GM21381 (cell line): ENCODE results near the gene MBTPS1.

Experiments
- ATAC-seq: cut with Tn5 transposase; IDR thresholded peaks from one replicate; pipeline ENCODE4 v1.9.1; 2021; ENCODE audit warnings: mild to moderate bottlenecking, moderate library complexity; ENCODE audit not compliant: unreplicated experiment

Gene MBTPS1

GRCh38 chr16:84055801-84056634, 60.7 kb downstream of the MBTPS1 start:
- ATAC-seq = no peak

GRCh38 chr16:84055366-84055765, 61.4 kb downstream of the MBTPS1 start:
- no peak for ATAC-seq

GRCh38 chr16:84054916-84055315, 61.8 kb downstream of the MBTPS1 start:
- ATAC-seq = no peak

GRCh38 chr16:84054271-84054670, 62.5 kb downstream of the MBTPS1 start:
- ATAC-seq = no peak

- ATAC-seq = no peak
Observed at GRCh38 chr16:84053237-84053636, 63.5 kb downstream of the MBTPS1 start.

GRCh38 chr16:84052071-84052622, 64.6 kb downstream of the MBTPS1 start:
- no peak for ATAC-seq

- ATAC-seq = no peak
Observed at GRCh38 chr16:84050316-84050715, 66.4 kb downstream of the MBTPS1 start.

- ATAC-seq = no peak
Observed at GRCh38 chr16:84049403-84050060, 67.2 kb downstream of the MBTPS1 start.

GRCh38 chr16:84048871-84049270, 67.9 kb downstream of the MBTPS1 start:
- no peak for ATAC-seq

- no peak for ATAC-seq
Observed at GRCh38 chr16:84048270-84048669, 68.5 kb downstream of the MBTPS1 start.

- ATAC-seq = no peak
Observed at GRCh38 chr16:84047626-84048025, 69.1 kb downstream of the MBTPS1 start.

- ATAC-seq = no peak
Observed at GRCh38 chr16:84047206-84047605, 69.5 kb downstream of the MBTPS1 start.

- ATAC-seq = no peak
Observed at GRCh38 chr16:84045818-84046470, 70.8 kb downstream of the MBTPS1 start.

GRCh38 chr16:84045001-84045817, 71.5 kb downstream of the MBTPS1 start:
- ATAC-seq = no peak

- ATAC-seq = no peak
Observed at GRCh38 chr16:84044118-84044488, 72.6 kb downstream of the MBTPS1 start.

- no peak for ATAC-seq
Observed at GRCh38 chr16:84043486-84044117, 73.1 kb downstream of the MBTPS1 start.

- no peak for ATAC-seq
Observed at GRCh38 chr16:84042879-84043485, 73.8 kb downstream of the MBTPS1 start.

- no peak for ATAC-seq
Observed at GRCh38 chr16:84042308-84042878, 74.3 kb downstream of the MBTPS1 start, which contains the start of gene SLC38A8. Gene SLC38A8 (minus strand): TSS chr16:84042795. CDS start chr16:84042157, 638 bp downstream.

GRCh38 chr16:84041881-84042280, 74.9 kb downstream of the MBTPS1 start:
- no peak for ATAC-seq
